Fibroblast of skin of back (primary cell): ENCODE data around the gene RBBP8NL.

Experiments
- DNase-seq: peaks from one replicate; pipeline ENCODE4 v3.0.0-alpha.2; 2013

The RBBP8NL gene

DNA sequence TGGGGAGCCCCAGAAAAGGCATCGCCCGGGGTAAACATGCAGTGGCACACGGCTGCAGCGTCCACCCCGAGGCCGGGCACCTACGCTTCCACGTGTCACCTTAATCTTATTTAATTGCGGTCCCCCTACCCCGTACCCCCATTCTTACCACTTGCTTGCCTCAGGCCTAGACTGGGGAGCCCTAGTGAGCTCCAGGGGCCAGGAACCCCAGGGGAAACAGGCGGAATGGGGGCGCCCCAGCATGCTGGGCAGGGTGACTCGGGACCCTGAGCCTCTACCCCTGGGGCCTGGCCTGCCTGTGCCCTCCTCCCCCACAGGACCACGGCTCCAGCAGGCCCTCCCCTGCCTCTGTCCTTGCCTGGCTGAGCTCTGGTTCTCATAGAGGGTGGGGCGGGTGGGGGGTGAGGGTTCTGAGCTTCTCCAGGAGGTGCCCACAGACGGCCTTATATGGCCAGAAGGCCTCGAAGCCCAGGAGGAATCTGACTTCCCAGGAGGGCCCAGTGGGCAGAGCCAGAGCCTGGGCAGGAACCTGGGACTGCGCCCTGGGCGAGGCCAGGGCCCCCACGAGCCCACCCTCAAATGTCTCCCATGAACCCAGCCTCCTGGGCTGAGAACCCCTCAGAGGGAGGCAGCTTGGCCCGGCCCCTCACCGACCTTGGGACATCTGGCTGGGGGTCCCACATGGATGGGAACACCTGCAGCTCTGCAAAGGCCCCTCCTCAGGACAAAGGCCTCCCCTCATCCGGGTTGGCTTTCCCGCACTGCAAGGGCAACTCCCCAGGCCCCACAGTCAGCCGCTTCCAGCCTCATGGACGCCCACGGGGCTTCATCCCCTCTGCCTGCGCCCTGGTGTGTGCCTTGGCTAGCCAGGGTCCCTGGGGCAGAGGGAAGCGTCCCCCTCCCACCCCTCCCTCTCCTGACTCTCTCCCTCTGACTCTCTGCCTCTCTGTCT, 55.0 kb downstream of the RBBP8NL start:
- DNase-seq, result peak; percentile 58

DNA sequence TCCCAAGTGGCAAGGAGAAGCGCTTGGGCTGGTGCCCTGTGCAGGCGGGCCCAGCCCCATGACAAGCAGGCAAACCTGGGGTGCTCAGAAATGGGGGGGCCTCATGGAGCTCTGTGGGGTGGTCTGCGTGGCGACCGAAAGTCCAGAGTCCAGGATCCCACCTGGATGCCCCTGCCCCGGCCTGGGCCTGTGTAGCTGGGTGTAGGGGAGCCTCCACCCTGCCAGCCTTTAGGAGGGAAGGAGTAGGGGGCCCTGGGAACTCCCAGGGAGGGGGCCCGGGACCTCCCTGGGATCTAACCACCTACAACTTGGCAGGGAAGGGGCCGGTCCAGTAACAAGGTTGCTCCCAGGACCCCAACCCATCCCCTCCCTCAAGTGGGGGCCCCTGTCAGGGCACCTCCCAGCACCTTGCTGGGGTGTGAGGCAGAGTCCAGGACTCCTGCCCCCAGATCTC, 55.7 kb downstream of the RBBP8NL start:
- no peak for DNase-seq

DNA sequence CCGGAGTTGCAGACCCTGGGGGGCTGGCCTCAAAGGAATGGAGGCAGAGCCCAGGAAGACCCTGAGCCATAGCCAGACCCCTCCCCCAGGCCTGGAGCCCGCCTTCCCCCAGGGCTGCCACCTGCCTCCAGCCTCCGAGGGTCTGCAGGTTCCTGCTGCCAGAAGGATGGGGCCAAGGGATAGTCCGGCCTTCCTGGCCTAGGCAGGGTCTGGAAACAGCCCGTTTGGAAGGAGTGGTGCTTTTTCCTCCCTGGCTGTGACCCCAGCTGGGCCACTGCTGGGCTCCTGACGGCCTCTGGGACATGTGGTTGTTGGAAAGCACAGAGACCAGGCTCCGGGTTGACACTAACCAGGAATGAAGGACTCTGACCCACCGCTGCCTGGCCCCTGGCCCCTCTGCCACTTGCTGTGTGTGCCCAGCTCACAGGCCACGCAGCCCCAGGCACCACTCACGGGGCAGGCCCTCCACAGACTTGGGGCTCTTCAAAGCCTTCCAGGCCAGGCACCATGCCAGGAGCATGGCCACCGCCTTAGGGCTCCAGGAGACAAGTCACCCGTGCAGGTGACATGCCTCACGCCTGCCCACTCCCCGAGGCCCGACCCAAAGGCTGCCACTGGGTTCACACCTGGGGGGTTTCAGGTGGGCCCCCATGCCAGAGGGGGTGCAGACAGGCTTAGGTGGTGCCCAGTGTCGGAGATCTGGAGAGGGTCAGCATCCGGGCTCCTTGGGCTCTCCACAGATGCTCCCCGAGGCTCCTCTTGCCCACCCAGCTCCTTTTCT, 56.3 kb downstream of the RBBP8NL start:
- no peak for DNase-seq

DNA sequence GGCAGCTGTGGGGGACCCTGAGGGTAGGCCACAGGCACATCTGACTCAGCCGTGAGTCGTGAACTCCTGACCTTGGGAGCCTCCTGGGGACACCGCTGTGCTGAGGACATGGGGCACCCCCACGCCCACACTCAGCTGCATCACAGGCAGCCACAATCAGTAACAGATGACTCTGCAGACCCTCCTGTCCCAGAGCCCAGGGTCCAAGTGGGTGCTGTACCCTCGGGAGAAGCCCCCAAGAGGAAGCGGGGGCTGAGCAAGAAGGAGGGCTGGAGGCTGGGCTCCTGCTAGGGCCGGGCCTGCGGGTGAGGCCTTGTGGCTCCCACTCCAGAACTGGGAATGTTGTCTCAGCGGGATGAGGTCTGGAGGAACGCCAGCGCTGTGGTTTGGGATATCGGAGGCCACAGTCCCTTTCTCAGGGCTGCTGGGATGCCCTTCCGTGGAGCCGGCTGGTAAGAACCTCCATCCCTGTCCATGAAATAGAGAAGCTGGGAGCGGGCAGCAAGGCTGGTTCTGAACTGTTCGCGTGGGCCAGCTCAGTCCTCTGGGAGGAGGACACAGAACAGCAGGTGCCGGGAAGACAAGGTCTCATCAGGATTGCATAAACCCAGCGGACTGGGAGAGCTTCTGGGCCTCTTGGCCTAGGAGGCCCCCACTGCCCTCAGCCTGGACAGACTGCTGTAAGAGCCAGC, 57.1 kb downstream of the RBBP8NL start:
- DNase-seq, result peak; percentile 95

DNA sequence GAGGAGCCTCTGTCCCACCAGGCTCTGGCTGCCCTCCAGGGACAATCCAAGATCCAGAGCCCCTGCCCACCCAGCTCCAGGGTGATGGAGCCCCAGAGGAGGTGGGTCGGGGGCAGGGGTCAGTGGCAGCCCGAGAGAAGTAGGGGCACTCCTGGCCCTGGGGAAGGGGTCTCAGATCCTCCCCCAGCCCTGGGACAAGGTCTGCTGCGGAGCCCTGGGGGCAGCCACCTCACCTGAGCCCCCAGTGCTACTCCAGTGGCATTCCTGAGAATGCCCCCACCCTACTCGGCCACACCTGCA, 57.6 kb downstream of the RBBP8NL start:
- no peak for DNase-seq

DNA sequence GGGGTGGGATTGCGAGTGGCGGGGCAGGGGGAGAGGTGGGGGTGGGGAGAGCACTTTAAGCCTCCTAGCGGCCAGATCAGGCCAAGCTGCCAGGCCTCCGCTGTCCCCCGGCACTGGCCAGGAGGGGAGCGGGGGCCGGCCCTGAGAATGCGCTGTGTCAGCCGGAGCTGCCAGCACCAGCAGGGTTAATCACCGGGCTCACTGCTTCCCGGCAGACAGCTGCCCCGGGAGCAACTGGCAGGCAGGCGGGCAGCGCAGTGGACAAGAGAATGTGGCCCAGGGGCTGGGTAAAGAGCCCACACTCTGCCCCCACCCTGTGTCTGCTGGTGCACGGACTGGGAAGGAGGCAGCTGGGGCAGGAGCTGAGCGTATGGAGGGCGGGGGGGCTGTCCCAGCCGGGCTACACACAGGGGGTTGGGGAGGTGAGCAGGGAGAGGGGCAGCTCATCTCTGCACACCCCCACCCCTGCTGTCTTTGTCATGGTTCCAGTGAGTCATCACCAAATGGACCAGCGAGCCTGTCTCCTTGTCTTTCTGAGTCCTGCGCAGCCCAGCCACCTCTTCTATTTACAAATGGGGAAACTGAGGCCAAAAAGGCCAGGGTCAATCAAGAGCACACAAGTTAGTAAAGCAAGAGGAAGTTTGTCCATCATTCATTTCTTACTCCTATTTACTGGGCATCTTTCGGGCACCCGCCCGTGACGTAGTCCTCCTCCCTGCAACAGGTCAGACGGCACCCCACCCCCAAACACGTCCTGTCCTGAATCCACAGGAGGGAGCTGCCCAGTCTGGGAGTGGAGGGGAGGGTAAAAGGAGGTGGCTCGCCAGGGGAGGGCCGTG, 58.1 kb downstream of the RBBP8NL start:
- peak; percentile 61 for DNase-seq

DNA sequence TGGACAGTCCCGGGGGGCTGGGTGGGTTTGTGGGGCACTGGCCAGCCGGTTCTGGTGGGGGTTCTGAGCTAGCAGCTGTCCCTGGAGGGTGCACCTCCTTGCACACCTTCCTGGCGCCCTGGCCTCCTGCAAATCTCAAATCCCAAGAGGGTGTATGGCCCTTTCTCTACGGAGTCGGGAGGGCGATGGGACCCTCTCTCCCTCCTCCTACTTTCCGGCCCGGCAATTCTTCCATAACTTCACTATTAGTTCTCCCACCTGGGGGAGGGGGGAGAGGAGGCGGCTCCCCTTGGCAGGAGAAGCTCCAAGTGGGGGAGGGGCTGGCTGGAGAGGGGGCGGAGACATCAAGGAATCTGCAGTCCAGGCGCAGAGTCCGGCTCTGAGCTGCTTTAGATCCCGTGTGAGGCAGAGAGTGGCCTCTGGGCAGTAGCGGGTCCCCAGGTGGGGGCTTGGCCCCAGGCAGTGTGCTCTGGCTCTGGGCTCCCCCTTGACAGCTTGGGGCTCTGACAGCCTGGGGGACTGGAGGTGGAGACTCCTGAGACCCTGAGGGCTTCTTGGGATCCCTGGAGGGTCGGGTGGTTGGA, 58.9 kb downstream of the RBBP8NL start:
- no peak for DNase-seq

DNA sequence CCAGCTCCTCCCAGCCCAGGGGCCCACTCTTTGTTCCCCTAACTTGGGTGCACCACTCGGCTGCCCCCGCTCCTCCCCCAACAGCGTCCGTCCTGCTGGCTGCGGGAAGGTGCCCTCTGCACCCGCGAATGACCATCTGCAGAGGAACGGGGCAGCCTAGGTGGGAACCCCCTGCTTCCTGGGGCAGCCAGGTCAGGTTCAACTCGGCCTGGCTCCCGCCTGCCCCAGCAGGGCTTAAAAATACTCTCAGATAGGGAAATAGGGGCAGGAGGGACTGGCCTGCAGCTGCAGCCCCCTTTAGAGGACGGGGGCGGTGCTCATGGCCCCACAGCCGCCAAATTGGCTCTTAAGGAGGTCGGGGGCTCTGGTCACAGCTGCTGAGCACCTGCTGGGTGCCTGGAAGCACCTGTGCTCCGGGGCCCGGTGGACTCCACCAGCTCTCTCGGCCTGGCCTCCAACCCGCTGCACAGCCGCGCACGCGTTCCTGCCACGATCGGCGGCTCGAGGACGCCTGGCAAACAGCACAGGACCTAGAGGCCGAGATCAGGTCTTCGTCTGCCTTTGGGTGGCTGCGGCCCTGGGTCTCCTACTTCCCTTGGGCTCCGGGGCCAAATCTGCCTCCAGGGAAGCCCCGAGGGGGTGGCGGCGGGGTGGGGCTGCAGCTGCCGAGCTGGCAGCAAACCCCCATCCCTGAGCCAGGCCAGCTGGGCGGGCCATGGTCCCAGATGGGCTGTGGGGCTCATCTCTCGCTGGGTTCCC, 59.5 kb downstream of the RBBP8NL start:
- no peak for DNase-seq

DNA sequence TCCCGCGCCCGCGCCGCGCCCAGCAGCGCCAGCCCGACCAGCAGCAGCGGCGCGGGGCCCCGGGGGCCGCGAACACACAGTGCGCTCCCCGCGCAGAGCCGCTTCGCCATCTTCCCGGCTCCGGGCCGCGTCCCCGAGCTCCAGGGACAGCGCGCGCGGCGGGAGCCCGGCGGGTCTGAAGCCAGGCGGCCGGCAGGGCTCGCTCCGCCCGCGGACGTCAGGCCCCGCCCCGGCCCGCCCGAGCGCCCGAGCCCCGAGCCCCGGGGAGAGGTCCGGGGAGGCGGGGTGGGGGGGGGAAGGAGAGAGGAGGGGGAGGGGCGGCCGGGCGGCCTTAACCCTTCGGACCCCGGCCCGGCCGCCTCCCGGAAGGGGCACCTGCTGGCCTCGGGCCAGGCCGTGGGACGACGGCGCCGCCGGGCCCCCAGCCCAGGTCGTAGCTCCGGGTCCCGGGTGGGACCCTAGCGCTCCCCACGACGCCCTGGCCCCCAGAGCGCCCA, 60.2 kb downstream of the RBBP8NL start, which contains the start of gene LAMA5:
TSS of gene LAMA5 (minus strand) at position 177 of the 497 bp plus-strand sequence. CDS start at position 110, 67 bp downstream.
- peak; percentile 40 for DNase-seq

DNA sequence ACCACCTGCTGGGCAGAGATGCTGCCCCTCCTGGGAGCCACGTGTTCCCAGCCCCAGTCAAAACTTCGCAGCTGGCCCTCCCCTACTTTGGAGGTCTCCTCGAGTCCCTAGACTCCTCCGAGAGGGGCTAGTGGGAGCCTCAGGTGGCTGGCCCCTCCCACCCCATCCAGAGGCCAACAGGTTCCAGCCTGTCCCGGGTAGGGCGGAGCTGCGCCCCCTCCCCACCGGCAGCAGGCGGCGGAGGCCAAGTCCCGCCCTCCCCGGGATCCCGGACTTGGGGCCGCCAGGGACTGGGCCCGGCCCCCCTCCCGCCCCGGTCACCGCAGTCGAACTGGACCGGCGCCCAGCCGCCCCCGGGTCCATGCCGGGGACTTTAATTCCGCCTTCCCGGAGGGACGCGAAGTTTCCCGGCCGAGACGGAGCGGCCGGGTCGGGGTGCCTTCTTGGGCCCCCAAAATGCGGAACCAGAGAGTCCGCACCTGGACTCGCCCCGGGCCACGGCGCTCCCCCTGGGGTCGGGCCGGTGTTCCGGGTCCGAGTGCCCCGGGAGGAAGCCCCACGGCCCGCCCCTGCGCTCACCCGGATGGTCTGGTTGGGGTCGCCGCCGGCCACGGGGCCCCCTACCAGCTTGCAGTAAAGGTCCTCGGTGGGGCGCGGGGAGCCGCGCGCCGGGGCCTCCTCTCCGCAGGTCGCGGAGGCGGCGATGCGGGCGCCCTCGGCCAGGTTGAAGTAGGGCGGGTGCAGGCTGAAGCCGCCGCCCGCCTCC, 60.8 kb downstream of the RBBP8NL start:
- DNase-seq, result no peak

DNA sequence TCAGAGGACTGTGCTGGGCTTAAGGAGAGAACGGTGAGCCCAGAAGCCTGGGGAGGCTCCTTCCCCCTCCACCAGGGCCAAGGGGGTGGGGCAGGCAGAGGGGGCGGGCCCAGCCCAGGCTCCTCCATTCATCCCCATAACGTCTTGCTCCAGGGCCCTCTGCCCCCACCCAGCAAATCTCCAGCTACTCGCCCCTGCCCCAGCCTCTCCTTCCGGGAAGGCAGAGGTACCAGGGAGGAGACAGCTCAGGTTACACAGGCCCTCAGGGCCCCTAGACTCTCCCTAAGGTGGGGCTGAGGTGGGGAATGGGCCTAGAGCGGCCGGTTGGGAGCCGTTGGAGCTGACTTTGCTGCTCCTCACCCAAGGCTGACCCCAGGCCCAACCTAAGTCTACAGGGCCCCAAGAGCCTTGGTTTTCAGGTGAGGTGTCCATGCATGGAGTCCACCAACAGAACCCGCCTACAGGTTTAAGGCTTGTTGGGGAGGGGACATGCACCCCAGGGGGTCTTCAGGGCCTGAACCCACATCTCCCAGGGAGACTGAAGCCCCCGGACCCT, 61.4 kb downstream of the RBBP8NL start:
- DNase-seq, result no peak

DNA sequence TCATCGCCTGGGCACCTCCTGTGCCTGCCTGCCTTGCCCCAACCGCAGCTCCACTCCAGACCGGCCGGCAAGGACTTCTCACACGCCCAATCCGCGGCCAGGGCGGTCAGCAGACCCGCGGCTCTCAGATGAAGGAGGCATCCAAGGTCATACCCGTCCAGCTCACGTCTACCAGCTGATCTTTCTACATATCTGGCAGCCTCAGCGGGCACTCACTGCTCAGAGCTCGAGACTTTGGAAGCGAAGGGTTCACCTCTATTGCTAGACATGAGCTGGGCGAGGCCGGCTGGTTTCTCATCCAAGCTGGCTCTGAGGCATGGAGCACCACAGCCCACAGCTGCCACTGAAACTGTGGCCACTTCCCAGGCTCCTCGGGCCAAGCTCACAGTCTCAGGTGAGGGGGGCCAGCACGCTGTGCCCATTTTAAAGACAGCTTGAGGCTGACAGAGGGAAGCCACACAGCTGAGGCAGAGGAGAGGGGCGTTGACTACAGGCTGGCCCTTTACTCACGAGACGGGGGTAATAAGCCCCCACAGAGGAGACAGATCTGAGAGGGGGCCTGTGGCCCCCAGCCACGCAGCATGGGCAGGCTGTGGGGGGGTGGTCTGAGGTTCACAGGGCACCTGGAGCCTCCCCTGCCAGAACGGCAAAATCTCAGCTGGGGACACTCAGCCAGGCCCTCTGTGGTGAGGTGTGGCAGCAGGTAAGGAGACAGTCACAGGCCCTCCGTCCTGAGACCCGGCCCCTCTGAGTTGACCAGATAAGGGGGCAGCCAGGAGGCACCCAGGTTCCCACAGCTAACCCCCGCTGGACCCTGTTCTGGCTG, 62.2 kb downstream of the RBBP8NL start:
- DNase-seq, result no peak

DNA sequence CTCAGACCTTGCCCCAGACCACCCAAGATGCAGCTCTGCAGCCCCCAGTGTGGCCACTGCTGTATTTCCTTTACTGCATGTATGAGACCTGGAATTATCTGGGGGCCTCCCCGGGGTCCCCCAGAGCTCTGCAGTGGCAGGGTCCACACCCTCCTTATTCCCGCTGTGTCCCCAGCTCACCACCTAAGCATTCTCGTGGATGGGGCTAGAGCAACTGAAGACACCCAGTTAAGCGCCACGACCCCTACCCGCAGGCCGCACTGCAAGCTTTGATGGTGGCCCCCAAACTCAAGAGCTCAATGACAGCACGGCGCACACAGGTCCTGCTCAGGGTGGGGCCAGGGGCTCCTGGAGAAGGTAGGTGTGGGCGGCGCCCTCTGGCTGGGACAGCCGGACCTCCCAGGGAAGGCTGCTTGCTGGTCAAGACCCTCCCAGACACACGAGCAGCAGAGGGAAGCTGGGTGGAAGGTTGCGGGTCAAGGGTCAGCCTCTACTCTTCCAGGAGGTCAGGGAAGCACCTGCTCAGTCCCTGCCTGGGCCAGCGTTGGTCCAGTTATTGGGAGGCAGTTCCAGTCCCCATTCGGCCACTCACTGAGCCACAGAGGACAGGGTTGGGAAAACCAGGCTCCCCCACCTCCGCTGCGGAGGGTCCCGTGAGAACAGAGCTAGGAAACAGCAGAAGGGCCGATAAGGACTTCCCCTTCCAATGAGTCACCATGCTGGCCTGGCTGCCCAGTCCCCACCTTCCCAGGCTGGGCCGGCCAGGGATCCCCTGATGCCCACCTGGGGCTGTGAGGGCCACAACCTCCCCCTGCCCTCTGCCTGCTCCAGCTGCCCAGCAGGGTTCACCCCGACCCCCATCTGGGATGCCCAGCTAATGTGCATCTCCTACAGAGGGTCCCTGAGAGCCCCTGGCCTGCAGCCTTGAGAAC, 63.2 kb downstream of the RBBP8NL start:
- DNase-seq, result no peak

DNA sequence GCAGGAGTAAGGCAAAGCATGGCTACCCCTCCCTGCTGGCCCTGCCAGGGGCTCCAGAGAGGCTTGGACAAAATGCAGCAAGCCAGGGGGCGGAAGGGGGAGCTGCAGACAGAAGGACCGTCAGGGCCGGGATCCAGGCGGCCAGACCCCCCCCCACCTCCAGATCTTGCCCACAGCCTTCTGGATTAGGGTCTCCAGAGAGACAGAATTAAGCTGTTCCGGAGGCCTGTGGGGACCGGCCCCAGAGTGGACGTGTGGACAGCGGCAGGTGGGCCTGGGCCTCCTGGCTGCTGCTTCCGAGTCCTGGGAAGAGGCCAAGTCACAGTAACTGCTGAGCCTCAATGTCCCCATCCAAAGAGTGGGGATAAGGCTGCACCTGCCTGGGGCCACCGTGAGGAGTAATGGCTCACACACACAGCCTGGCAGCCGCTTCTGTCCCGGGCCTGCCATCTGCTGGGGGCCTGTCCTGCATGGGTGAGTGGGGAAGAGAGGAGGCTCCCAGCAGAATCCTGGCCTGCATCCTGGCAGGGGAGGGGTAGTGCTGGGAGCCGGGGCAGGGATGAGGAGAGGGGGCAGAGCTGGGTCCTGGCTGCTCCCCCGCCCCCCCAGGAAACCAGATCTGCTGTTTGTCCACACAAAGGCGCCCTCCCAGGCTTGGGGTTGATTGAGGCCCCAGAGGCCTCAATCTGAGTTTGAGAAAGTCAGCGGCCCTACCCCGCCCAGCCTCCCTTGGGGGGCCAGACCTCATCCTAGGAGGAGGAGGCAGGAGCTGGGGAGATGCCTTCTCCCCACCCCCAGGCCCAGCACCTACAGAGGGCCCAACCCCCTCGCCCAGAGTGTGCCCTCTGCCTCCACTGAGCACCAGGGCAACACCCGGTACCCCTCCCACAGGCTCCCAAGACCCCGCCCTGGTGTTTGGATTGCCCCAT, 64.1 kb downstream of the RBBP8NL start:
- DNase-seq, result no peak

DNA sequence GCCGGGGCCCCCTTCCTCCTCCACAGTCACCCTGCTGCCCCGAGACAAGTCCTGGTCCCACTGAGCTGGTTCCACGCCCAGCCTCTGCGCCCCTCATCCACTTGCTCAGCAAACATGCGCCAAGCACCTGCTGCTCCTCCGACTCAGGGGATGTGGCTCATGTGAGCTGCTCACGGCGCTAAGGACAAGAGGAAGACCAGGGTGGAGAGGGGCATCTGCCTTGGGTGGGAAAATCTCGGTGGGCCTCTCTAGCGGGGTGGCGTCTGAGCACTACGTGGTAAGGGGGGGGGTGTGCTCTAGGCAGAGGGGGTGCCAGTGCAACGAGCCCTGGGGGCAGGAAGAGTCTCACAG, 64.8 kb downstream of the RBBP8NL start:
- no peak for DNase-seq
